Right lobe of liver (tissue), 4 donors: Measurements from ENCODE around the gene NRCAM.

Experiments used
- POLR2A ChIP-seq: fragments of 450-650 bp; IDR thresholded peaks from one replicate; pipeline ENCODE4 v1.6.1; 2017; ENCODE audit warnings: antibody characterized with exemption, mild to moderate bottlenecking
- TF ChIP-seq, protein P1 (sequence below), 4 donors: fragments of 200-600 bp in 3 of 4; fragments of 450-650 bp in 1 of 4; IDR thresholded peaks; one replicate each; pipeline versions ENCODE4 v1.5.1 to v1.8.0; 2016 to 2022; ENCODE audit warnings: antibody characterized with exemption in 4 of 4, mild to moderate bottlenecking in 2 of 4
- donor health status: DM: no; HTN: no; CAD: no.
- donor health status: DM: no; HTN: no; CAD: no.
- donor health status: DM: no; HTN: yes; CAD: no.

DNA sequence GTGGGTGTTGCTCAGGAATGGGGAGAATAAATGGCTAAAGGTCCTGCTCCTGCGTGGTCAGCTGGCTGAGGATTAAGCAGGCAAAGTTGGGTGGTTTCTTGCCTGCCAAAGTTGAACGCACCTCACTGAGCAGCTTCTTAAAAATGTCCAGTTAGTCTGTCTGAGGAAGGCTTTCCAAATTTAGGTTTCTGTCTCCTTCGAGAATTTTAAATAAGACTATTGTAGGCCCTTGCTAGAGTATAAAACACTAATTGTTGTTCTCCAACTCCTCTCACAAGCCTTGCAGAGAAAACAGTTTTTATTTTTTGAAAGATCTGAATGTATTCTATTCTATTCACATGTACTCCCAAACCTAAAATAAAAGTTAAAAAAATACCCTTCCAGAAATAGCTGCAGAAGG is 204.1 kb downstream of the NRCAM start:
- TF ChIP-seq, protein P1, sequence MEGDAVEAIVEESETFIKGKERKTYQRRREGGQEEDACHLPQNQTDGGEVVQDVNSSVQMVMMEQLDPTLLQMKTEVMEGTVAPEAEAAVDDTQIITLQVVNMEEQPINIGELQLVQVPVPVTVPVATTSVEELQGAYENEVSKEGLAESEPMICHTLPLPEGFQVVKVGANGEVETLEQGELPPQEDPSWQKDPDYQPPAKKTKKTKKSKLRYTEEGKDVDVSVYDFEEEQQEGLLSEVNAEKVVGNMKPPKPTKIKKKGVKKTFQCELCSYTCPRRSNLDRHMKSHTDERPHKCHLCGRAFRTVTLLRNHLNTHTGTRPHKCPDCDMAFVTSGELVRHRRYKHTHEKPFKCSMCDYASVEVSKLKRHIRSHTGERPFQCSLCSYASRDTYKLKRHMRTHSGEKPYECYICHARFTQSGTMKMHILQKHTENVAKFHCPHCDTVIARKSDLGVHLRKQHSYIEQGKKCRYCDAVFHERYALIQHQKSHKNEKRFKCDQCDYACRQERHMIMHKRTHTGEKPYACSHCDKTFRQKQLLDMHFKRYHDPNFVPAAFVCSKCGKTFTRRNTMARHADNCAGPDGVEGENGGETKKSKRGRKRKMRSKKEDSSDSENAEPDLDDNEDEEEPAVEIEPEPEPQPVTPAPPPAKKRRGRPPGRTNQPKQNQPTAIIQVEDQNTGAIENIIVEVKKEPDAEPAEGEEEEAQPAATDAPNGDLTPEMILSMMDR (IDR thresholded peaks at IDR 0.05) = no peak
- no peak for TF ChIP-seq POLR2A
